Cardiac fibroblast (primary cell): ENCODE results near the gene ANKS1B.

Experiments used
- DNase-seq, 2 donors: peaks; one replicate each; pipeline versions ENCODE4 v3.0.0 to v3.0.0-alpha.2; 2010; ENCODE audit warnings: low read depth in 2 of 2
- H3K4me3 ChIP-seq, 2 donors: replicated peaks in 1 of 2; 1 replicate in 1 of 2; 2 replicates in 1 of 2; pipeline ENCODE4 v1.5.1; 2011; ENCODE audit warnings: low read depth in 2 of 2, low read length in 2 of 2, mild to moderate bottlenecking in 2 of 2, moderate library complexity in 1 of 2
- CTCF ChIP-seq: IDR thresholded peaks from one replicate; pipeline ENCODE4 v1.5.1; 2011; ENCODE audit warnings: low read depth, mild to moderate bottlenecking, low read length, inconsistent platforms

Gene ANKS1B

GRCh38 chr12:98893675-98894411, 1090.9 kb downstream of the ANKS1B start:
- no peak for DNase-seq
- TF ChIP-seq CTCF, result no peak
- H3K4me3 ChIP-seq, result no peak overlapping the region

DNA sequence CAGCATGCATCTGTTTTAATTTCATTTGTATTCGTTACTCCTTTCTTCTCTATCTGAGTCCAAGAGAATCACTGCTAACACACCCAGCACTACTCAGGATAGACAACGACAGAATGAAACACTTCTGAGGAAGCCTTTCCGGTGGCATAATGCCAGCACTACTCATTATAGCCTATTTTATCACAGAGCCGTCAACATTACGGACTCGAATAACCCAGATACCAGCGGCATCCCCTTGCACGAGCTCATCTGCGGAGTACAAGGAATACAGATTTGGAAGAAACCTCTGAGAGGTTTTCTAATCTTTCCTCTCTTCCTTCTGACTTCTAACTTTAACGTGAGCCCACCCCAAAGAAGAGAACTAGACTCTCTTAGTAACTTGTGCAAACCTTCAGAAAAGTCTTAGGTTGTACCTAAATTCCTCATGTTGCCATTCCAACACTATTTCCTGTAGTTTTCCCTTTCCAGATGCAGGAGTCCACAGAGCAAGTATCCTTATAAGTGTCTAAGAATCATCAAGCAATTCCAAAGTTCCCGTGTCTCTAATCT, 1091.5 kb downstream of the ANKS1B start:
- H3K4me3 ChIP-seq, result no peak overlapping the region
- no peak for DNase-seq
- no peak for TF ChIP-seq CTCF

GRCh38 chr12:98885778-98886177, 1099.0 kb downstream of the ANKS1B start:
- H3K4me3 ChIP-seq, result no peak overlapping the region
- no peak for DNase-seq
- TF ChIP-seq CTCF, result no peak

- DNase-seq, result no peak
Observed at GRCh38 chr12:98883231-98883630, 1101.5 kb downstream of the ANKS1B start.

GRCh38 chr12:98882526-98882925, 1102.2 kb downstream of the ANKS1B start:
- no peak overlapping the region for H3K4me3 ChIP-seq
- DNase-seq, result no peak
- no peak for TF ChIP-seq CTCF

More at GRCh38 chr12:98883231-98883630, 1101.5 kb downstream of the ANKS1B start:
- no peak for TF ChIP-seq CTCF
- no peak overlapping the region for H3K4me3 ChIP-seq

DNA sequence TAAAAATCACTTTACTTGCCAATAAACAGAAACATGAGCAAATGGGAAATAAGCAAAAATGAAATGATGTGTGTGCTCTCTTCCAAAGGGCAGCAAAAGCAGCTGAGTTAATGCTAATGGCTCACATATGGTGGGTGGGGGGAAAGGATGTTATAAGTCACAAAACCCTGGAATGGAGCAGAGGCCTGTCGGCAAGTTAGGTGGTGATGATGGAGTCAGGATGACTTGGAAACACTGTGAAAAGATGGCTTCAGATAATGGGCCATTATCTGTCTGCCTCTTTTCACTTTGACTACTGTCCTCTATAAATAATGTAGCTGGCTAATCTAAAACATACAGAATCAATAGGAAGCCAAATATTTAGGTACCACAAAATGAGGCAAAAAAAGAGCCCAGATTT, 1111.0 kb downstream of the ANKS1B start:
- DNase-seq, result no peak
- H3K4me3 ChIP-seq, result no peak overlapping the region
- no peak for TF ChIP-seq CTCF
